ENCODE measurements around the gene NFIB.

- TF ChIP-seq NFRKB (IDR thresholded peaks at IDR 0.05): no peak
- no peak for TF ChIP-seq FOXA1 (IDR thresholded peaks at IDR 0.05)
- TF ChIP-seq ELF4 (IDR thresholded peaks at IDR 0.05): no peak
- no peak for TF ChIP-seq SP1 (IDR thresholded peaks at IDR 0.05)
- TF ChIP-seq BHLHE40 (IDR thresholded peaks at IDR 0.05; ENCODE audit: borderline replicate concordance): no peak
These were observed 110.4 kb downstream of the NFIB start for GRCh38 chr9:14203356-14204056.

Data from HEK293T (cell line).